ENCODE results near the gene P3H3.

The P3H3 gene

GRCh38 chr12:6828781-6829535, 751 bp downstream of the P3H3 start (continued):
- no peak for TF ChIP-seq TSHZ1 (tag by site-specific recombination; IDR thresholded peaks at IDR 0.05; ENCODE audit: borderline replicate concordance)
- TF ChIP-seq ZNF404 (tag by site-specific recombination; IDR thresholded peaks at IDR 0.05), result no peak
- TF ChIP-seq ZNF513 (tag by site-specific recombination; IDR thresholded peaks at IDR 0.05), result no peak
- TF ChIP-seq ZNF596 (tag by site-specific recombination; IDR thresholded peaks at IDR 0.05), result no peak
- peak; percentile 68; the same call in 1 of the 2 replicates for TF ChIP-seq ZNF792 (tag by site-specific recombination; IDR thresholded peaks at IDR 0.05)
- TF ChIP-seq ZBTB1 (tag by site-specific recombination; IDR thresholded peaks at IDR 0.05), result peak; percentile 7; the same call in 1 of the 2 replicates
- peak; percentile 87 for TF ChIP-seq ZNF701 (tag by site-specific recombination; IDR thresholded peaks at IDR 0.05)
- TF ChIP-seq HIC1 (tag by site-specific recombination; IDR thresholded peaks at IDR 0.05), result no peak
- peak; percentile 79; the same call in 1 of the 2 replicates for TF ChIP-seq ZNF580 (tag by site-specific recombination; IDR thresholded peaks at IDR 0.05)
- no peak for TF ChIP-seq ZSCAN18 (tag by site-specific recombination; IDR thresholded peaks at IDR 0.05)
- peak; percentile 6; the same call in 1 of the 2 replicates for TF ChIP-seq ZNF777 (tag by site-specific recombination; IDR thresholded peaks at IDR 0.05; ENCODE audit: borderline replicate concordance)
- TF ChIP-seq TCF7L2 (IDR thresholded peaks at IDR 0.05; ENCODE audit: borderline replicate concordance, low read depth, low read length), result no peak
- TF ChIP-seq ATF2 (tag by site-specific recombination; IDR thresholded peaks at IDR 0.05; ENCODE audit: low read depth), result no peak
- peak; percentile 59 for TF ChIP-seq KLF1 (tag by site-specific recombination; IDR thresholded peaks at IDR 0.05)
- no peak for TF ChIP-seq BCL11A (tag by site-specific recombination; IDR thresholded peaks at IDR 0.05; ENCODE audit: low read depth)
- TF ChIP-seq ZNF214 (tag by site-specific recombination; IDR thresholded peaks at IDR 0.05; ENCODE audit: borderline replicate concordance), result no peak
- no peak for TF ChIP-seq ZNF24 (tag by site-specific recombination; IDR thresholded peaks at IDR 0.05)
- TF ChIP-seq BCL11B (tag by site-specific recombination; IDR thresholded peaks at IDR 0.05; ENCODE audit: low read depth), result 0 out of 2 replicates have a peak, but pooled peaks have one; percentile 72
- TF ChIP-seq ZNF560 (tag by site-specific recombination; IDR thresholded peaks at IDR 0.05; ENCODE audit: borderline replicate concordance), result no peak
- TF ChIP-seq ZNF366 (tag by site-specific recombination; conservative IDR thresholded peaks at IDR 0.05), result peak; percentile 90
- 0 out of 2 replicates have a peak, but pooled peaks have one; percentile 39 for TF ChIP-seq ZNF660 (tag by site-specific recombination; IDR thresholded peaks at IDR 0.05)
- TF ChIP-seq ZNF239 (tag by site-specific recombination; IDR thresholded peaks at IDR 0.05), result no peak
- peak; percentile 88; the same call in 1 of the 2 replicates for TF ChIP-seq REPIN1 (tag by site-specific recombination; IDR thresholded peaks at IDR 0.05; ENCODE audit: low read depth)
- no peak for TF ChIP-seq ZSCAN30 (tag by site-specific recombination; IDR thresholded peaks at IDR 0.05)
- TF ChIP-seq ZNF114 (tag by site-specific recombination; IDR thresholded peaks at IDR 0.05), result no peak
- TF ChIP-seq ZNF266 (tag by site-specific recombination; IDR thresholded peaks at IDR 0.05; ENCODE audit: low read depth), result peak; percentile 8; the same call in 1 of the 2 replicates
- no peak; the same call in 1 of the 2 replicates for TF ChIP-seq ZFP69B (tag by site-specific recombination; IDR thresholded peaks at IDR 0.05)
- TF ChIP-seq PRDM1 (tag by site-specific recombination; IDR thresholded peaks at IDR 0.05), result no peak
- TF ChIP-seq ZNF184 (tag by site-specific recombination; IDR thresholded peaks at IDR 0.05), result no peak
- no peak for TF ChIP-seq ZNF37A (tag by site-specific recombination; IDR thresholded peaks at IDR 0.05)
